Measurements from ENCODE around the gene RABEP2.
"Not testable (repeated sequence)": the region's sequence is repeated elsewhere in the genome, so short reads cannot be mapped to it uniquely, and the experiment has no call there.

RABEP2 gene

GRCh38 chr16:28874406-28874805, 50.6 kb downstream of the RABEP2 start:
- DNase-seq (ENCODE audit: insufficient read length, low spot score), result no peak
- no peak for TF ChIP-seq POLR2A (IDR thresholded peaks at IDR 0.05; ENCODE audit: low read depth, low read length)
- no peak for FAIRE-seq

- TF ChIP-seq POLR2A (IDR thresholded peaks at IDR 0.05; ENCODE audit: low read depth, low read length), result no peak
- peak; percentile 47 for DNase-seq (ENCODE audit: insufficient read length, low spot score)
- no peak for FAIRE-seq
These were observed 51.4 kb downstream of the RABEP2 start for GRCh38 chr16:28873543-28874201.

DNA sequence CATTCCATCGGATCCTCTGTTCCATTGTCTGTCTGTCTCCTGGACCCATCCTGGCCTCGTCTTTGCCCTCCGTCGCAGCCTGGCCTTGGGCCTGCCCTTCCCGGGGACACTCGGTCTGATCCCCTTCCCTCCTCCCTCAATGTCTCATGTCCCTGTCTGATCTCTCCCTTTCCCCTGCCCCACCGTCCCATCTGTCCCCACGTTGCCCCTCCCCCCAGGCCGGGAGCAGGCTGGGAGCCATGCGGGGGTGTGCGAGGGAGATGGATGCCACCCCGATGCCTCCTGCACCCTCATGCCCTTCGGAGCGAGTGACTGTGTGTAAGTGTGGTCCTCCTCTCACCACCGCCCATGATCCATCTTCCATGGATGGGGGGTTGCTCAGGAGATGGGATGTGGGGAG, 52.1 kb downstream of the RABEP2 start:
- FAIRE-seq, result no peak
- TF ChIP-seq POLR2A (IDR thresholded peaks at IDR 0.05; ENCODE audit: low read depth, low read length), result no peak
- no peak for DNase-seq (ENCODE audit: insufficient read length, low spot score)

GRCh38 chr16:28869201-28869600, 55.8 kb downstream of the RABEP2 start:
- no peak for TF ChIP-seq POLR2A (IDR thresholded peaks at IDR 0.05; ENCODE audit: low read depth, low read length)
- no peak for DNase-seq (ENCODE audit: insufficient read length, low spot score)
- no peak for FAIRE-seq

- not testable (repeated sequence) for DNase-seq (ENCODE audit: insufficient read length, low spot score); FAIRE-seq
These were observed 57.4 kb downstream of the RABEP2 start for GRCh38 chr16:28867646-28868045.

GRCh38 chr16:28867241-28867640, 57.8 kb downstream of the RABEP2 start:
- no peak for FAIRE-seq
- TF ChIP-seq POLR2A (IDR thresholded peaks at IDR 0.05; ENCODE audit: low read depth, low read length), result no peak
- DNase-seq (ENCODE audit: insufficient read length, low spot score), result no peak

DNA sequence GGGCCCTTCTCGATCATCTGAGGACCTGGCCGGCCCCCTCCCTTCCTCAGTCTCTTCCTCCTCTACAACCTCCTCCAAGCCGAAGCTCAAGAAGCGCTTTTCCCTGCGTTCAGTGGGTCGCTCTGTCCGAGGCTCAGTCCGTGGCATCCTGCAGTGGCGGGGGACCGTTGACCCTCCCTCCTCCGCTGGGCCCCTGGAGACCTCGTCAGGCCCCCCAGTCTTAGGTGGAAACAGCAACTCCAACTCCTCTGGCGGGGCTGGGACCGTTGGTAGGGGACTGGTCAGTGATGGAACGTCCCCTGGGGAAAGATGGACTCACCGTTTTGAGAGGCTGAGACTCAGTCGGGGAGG, 58.6 kb downstream of the RABEP2 start:
- no peak for TF ChIP-seq POLR2A (IDR thresholded peaks at IDR 0.05; ENCODE audit: low read depth, low read length)
- DNase-seq (ENCODE audit: insufficient read length, low spot score) (no peak), FAIRE-seq (no peak)

DNA sequence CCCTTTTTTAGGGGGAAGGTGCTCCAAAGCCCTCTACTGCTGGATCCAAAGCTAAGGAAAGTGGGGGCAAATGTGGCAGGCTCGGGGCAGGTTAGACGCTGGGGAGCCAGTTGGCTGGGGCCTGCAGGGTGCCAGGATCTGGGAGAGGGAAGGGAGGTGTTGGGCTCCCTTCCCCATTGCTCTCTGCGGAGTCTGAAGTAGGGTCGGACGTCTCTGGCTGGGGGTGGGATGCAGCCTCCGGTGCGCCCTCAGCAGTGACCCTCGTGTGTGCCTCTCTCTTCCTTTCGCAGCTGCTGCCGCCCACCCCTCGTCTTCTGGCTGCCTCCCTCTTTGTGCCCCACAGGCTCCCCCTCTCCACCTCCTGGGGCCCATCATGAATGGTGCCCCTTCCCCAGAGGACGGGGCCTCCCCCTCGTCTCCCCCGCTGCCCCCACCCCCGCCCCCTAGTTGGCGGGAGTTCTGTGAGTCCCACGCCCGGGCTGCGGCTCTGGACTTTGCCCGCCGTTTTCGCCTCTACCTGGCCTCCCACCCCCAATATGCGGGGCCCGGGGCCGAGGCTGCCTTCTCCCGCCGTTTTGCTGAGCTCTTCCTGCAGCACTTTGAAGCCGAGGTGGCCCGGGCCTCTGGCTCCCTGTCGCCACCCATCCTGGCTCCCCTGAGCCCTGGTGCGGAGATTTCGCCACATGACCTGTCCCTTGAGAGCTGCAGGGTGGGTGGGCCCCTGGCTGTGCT, 59.1 kb downstream of the RABEP2 start:
- no peak for TF ChIP-seq POLR2A (IDR thresholded peaks at IDR 0.05; ENCODE audit: low read depth, low read length)
- DNase-seq (ENCODE audit: insufficient read length, low spot score) (no peak), FAIRE-seq (no peak)

- DNase-seq (ENCODE audit: insufficient read length, low spot score), result no peak
- no peak for TF ChIP-seq POLR2A (IDR thresholded peaks at IDR 0.05; ENCODE audit: low read depth, low read length)
- no peak for FAIRE-seq
These were observed 59.9 kb downstream of the RABEP2 start for GRCh38 chr16:28865001-28865688.

GRCh38 chr16:28863929-28864793, 60.9 kb downstream of the RABEP2 start:
- DNase-seq (ENCODE audit: insufficient read length, low spot score), result no peak
- no peak for FAIRE-seq
- no peak for TF ChIP-seq POLR2A (IDR thresholded peaks at IDR 0.05; ENCODE audit: low read depth, low read length)

GRCh38 chr16:28859326-28859725, 65.7 kb downstream of the RABEP2 start:
- no peak for TF ChIP-seq POLR2A (IDR thresholded peaks at IDR 0.05; ENCODE audit: low read depth, low read length)
- no peak for DNase-seq (ENCODE audit: insufficient read length, low spot score)
- no peak for FAIRE-seq

GRCh38 chr16:28858421-28858820, 66.6 kb downstream of the RABEP2 start:
- no peak for FAIRE-seq
- TF ChIP-seq POLR2A (IDR thresholded peaks at IDR 0.05; ENCODE audit: low read depth, low read length), result no peak
- no peak for DNase-seq (ENCODE audit: insufficient read length, low spot score)

Measured in H54 (cell line).